Measurements from ENCODE around the gene PITPNC1. TPM values are rescaled to one million over a fixed set of nuclear protein-coding genes. Genes with fewer than 3 reads are reported as not detected.

The PITPNC1 gene
- total RNA-seq, 1 donor from 2014 or later, result 5.4 TPM

- no peaks in the 10 kb centered on the region for H3K9me3 Mint-ChIP-seq (ENCODE audit: low read depth)
- no peak for DNase-seq (ENCODE audit: low spot score)
- no peak overlapping the region for H3K27ac Mint-ChIP-seq (ENCODE audit: unreplicated experiment)
- no peak overlapping the region for H3K4me3 Mint-ChIP-seq (ENCODE audit: unreplicated experiment)
- H3K27me3 Mint-ChIP-seq (ENCODE audit: low read depth), result no peaks in the 10 kb centered on the region
- H3K36me3 Mint-ChIP-seq (ENCODE audit: low read depth), result no peaks in the 10 kb centered on the region
- no peak for TF ChIP-seq CTCF (IDR thresholded peaks at IDR 0.05)
- H3K4me1 Mint-ChIP-seq (ENCODE audit: low read depth), result peaks cover 7% of the 10 kb centered on the region
Observed at GRCh38 chr17:67431249-67432015, 54.4 kb downstream of the PITPNC1 start.

- H3K4me1 Mint-ChIP-seq (ENCODE audit: low read depth), result peaks cover 7% of the 10 kb centered on the region
- TF ChIP-seq CTCF (IDR thresholded peaks at IDR 0.05), result no peak
- H3K27ac Mint-ChIP-seq (ENCODE audit: unreplicated experiment), result no peak overlapping the region
- H3K27me3 Mint-ChIP-seq (ENCODE audit: low read depth), result no peaks in the 10 kb centered on the region
- no peaks in the 10 kb centered on the region for H3K36me3 Mint-ChIP-seq (ENCODE audit: low read depth)
- DNase-seq (ENCODE audit: low spot score), result no peak
- no peaks in the 10 kb centered on the region for H3K9me3 Mint-ChIP-seq (ENCODE audit: low read depth)
- H3K4me3 Mint-ChIP-seq (ENCODE audit: unreplicated experiment), result no peak overlapping the region
Observed at GRCh38 chr17:67433248-67433924, 56.3 kb downstream of the PITPNC1 start.

GRCh38 chr17:67434061-67434525, 57.0 kb downstream of the PITPNC1 start:
- Mint-ChIP-seq H3K36me3 (ENCODE audit: low read depth) (no peaks in the 10 kb centered on the region), H3K27me3 (ENCODE audit: low read depth) (no peaks in the 10 kb centered on the region), H3K4me1 (ENCODE audit: low read depth) (peaks cover 7% of the 10 kb centered on the region), H3K9me3 (ENCODE audit: low read depth) (no peaks in the 10 kb centered on the region), H3K27ac (ENCODE audit: unreplicated experiment) (no peak overlapping the region), H3K4me3 (ENCODE audit: unreplicated experiment) (no peak overlapping the region)
- DNase-seq (ENCODE audit: low spot score), result no peak
- TF ChIP-seq CTCF (IDR thresholded peaks at IDR 0.05), result no peak

- H3K27ac Mint-ChIP-seq (ENCODE audit: unreplicated experiment), result no peak overlapping the region
- peaks cover 7% of the 10 kb centered on the region for H3K4me1 Mint-ChIP-seq (ENCODE audit: low read depth)
- H3K9me3 Mint-ChIP-seq (ENCODE audit: low read depth), result no peaks in the 10 kb centered on the region
- TF ChIP-seq CTCF (IDR thresholded peaks at IDR 0.05), result no peak
- no peaks in the 10 kb centered on the region for H3K36me3 Mint-ChIP-seq (ENCODE audit: low read depth)
- no peak overlapping the region for H3K4me3 Mint-ChIP-seq (ENCODE audit: unreplicated experiment)
- DNase-seq (ENCODE audit: low spot score), result no peak
- H3K27me3 Mint-ChIP-seq (ENCODE audit: low read depth), result no peaks in the 10 kb centered on the region
Observed at GRCh38 chr17:67435122-67435521, 58.0 kb downstream of the PITPNC1 start.

- peaks cover 7% of the 10 kb centered on the region for H3K4me1 Mint-ChIP-seq (ENCODE audit: low read depth)
- no peaks in the 10 kb centered on the region for H3K27me3 Mint-ChIP-seq (ENCODE audit: low read depth)
- no peak for TF ChIP-seq CTCF (IDR thresholded peaks at IDR 0.05)
- no peak overlapping the region for H3K27ac Mint-ChIP-seq (ENCODE audit: unreplicated experiment)
- no peak for DNase-seq (ENCODE audit: low spot score)
- no peaks in the 10 kb centered on the region for H3K36me3 Mint-ChIP-seq (ENCODE audit: low read depth)
- no peak overlapping the region for H3K4me3 Mint-ChIP-seq (ENCODE audit: unreplicated experiment)
- no peaks in the 10 kb centered on the region for H3K9me3 Mint-ChIP-seq (ENCODE audit: low read depth)
Observed at GRCh38 chr17:67435786-67436185, 58.7 kb downstream of the PITPNC1 start.
